HG02884 (cell line): ENCODE data around the gene CCDC80.
A peak's percentile ranks its signal among the peaks of the same experiment; 100 is the strongest.

ENCODE experiments used
- ATAC-seq: cut with Tn5 transposase; IDR thresholded peaks from one replicate; pipeline ENCODE4 v1.9.1; 2021; ENCODE audit warnings: mild to moderate bottlenecking, moderate library complexity; ENCODE audit not compliant: unreplicated experiment

CCDC80 gene

DNA sequence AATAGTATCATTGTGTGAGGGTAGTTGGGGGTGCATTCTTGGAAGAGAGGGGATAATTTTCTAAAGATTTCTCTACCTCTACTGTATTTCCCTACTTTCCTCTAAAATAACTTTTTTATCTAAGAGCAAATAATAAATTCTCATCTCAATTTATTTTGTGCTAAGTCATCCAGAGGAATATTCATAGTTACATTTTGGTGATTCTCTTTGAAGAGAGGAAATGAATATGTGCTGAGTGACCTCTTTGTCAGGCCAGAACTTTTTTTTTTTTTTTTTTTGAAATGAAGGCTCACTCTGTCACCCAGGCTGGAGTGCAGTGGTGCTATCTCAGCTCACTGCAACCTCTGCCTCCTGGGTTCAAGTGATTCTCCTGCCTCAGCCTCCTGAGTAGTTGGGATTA lies 15.1 kb upstream of the CCDC80 start:
- no peak for ATAC-seq

DNA sequence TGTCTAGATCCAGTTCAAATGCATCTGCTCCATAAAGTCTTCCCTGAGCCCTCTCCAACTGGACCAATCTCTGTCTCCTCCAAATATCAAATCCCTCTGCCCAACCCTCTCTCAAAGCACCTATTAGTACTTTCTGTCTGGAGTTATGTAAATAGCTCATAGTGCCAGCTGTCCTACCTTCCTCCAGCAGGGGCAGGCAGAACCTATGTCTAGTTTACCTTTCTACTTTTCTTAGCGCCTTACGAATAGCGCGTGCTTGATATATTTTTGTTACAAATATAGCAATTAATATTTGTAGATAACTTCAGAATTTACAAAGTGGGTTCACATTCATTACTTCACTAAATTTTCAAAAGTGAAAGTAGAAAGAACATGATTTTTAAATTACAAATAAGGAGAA lies 14.0 kb upstream of the CCDC80 start:
- no peak for ATAC-seq

DNA sequence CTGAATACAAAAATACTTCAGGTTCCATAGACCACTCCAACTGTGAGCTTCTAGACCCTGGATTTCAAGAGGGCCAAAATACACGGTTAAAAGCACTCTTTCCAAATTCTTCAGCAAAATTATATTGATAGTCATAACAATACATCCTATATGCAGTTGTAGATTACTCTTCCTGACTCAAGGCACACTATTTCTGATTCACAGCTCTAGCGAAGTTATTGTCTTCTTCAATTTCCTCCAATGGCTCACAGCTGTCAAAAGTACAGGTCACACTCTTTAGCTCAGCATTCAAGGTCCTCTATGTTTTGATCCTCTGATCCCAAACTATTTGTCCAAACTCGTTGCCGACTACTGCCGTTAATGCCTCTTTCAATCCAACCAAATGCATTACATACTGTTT lies 13.5 kb upstream of the CCDC80 start:
- ATAC-seq = no peak

DNA sequence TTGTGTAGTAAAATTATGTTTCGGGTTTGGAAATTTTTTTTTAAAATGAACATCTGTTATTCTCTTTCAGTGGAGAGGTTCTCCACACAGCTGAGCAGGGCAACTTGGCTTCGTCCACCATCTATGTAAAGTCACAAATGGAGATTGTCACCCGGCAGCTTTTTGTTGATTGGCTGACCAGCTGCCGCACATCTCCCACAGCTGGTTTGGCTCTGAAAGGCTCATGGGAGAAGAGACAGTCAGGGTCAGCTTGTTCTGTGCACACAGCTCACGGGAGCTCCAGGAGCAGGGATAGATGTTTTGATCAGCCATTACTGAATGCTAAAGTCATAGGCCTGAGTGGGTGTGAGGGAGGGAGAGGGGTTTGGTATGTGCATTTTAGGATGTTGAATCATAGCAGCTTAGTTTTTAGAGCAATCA lies 12.9 kb upstream of the CCDC80 start:
- ATAC-seq = no peak

DNA sequence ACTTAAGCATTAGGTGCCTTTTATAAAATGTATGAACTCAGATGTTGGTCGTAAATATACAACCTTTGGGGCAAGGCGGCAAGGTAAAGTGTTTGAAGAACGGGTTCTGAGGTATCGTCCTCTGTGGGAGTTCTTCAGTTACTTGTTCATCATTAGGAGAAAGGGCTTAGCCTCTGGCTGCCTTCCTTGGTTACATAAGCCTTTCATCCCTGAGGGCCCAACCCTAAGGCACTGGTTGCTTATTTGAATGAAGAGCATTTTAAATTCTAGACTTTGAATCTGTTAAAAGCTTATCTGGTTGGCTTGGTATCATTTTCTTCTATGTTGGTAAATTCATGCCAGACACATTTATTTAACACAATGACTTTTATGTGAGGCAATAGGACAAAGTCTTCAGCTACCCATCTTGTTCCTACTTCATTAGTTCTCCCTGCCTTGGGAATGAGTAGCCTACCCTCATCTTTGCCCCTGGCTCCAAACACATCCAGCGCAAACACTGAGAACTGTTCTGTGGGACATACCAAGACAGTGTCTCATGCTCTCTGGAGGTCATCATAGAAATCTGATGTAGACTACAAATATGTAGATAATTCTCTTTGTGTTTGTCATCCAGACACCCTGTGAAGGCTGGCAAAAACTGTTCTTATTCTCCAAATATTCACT lies 12.4 kb upstream of the CCDC80 start:
- no peak for ATAC-seq

DNA sequence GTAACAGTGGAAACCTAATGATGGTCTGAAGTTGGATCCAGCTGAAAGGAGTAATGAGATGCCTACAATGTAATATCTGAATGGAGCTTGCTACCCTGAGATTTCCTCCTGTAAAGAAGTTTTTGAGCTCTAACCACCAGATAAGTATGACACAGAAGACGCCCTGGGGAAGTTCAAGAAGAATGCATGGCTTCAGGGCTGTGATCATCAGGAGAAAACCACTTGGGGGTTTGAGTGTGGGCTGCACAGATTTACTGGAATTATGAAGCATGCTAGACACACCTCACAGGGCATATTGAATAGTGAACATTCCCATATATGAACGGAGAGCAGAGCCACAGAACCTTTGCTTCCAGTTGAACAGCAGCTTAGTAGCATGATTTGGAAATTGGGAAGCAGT lies 10.6 kb upstream of the CCDC80 start:
- ATAC-seq = no peak

DNA sequence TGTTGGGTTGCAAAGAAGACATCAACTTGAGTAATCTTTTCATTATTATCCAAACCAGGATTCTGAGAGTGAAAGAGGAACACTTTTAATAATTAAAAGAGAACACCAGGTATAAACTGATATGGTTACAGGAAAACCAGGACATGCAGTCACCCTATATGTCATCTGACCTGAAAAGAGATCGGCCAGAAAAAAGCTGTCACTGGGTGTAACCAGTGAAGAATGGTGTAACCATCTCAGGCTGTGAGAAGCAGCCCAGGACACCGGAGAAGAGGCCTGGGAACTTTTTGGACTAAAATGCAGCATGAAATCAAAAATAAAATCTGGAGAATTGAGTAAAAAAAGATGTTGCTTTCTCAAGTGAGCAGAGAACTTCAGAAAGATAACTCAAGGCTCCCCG lies 10.1 kb upstream of the CCDC80 start:
- no peak for ATAC-seq

DNA sequence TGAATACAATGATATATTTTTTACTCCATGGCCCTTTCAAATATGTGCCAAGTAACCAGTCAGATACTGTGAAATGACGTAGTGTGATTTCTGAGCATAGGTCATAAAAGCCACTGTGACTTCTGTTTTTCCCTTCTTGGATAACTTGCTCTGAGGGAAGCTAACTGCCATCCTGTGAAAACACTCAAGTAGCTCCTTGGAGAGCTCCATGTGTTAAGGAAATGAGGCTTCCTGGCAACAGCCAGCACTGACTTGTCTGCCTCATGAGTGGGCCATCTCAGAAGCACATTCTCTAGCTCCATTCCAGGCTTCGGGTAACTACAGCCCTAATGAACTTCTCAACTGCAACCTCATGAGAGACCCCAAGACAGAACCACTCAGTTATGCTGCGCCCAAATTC lies 9.5 kb upstream of the CCDC80 start:
- no peak for ATAC-seq

DNA sequence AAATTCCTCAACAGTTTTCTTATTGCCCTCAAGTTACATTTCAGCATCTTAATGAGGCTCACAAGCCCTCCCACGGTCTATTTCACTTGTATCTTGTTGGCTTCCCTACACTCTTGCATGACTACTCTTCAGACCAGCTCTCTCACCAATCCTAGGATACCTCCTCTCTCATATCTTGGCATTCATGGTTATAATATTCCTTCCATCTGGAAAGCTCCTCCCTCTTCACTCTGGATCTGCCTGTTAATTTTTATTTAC lies 8.5 kb upstream of the CCDC80 start:
- ATAC-seq = no peak

DNA sequence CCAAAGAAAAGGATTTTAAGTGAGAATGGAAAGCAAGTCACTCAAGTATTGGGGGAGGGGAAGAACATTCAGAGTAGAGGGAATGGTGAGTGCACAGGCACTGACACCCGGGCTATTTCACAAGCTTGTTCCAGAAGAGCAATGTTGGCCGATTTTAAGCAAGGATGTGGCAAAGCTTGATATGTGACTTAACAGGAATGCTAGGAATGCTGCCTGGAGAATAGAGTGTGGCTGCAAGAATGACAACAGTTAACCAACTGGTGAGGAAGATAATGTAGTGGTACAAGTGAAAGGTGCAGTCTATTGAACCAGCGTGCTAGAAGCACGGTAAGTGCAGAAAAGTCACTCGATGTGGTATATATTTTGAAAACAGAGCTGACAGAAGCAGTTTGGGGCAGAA lies 6.2 kb upstream of the CCDC80 start:
- ATAC-seq = no peak

DNA sequence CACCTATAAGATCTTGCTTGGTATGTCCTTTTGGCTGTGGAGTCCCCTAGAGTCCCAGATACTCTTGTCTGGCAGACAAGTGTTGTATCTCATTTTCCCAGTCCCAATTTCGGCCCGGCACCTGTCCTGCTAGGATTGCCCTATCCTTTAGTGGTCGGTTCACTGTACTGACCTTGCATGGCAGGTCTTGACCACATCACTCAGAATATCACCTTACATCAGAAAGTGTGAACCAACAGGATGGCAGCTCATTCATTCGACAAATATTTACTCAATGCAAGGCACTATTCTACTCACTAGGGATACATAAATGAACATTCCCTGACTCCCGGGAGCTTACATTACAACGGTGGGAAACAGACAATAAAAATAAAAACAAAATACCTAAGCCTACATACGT lies 5.7 kb upstream of the CCDC80 start:
- ATAC-seq = no peak

DNA sequence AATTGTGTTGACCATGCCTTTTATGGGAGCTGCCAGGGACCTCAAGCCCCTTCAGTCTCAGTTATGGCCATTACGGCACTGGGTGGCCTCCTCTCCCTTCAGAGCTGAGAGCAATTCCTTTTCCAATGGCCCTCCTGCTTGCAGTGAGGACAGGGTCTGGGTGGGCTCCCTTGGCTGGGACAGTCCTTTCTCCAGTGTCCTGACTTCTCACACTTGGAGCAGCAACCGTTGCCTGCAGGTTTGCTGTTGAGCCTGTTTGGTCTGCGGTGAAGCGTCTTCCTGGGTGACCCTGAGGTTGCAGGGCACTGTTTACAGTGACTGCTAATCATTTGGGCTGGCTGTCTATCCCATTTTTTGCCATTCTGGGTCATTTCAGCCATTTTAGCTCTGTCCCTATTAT lies 3.5 kb upstream of the CCDC80 start:
- no peak for ATAC-seq

DNA sequence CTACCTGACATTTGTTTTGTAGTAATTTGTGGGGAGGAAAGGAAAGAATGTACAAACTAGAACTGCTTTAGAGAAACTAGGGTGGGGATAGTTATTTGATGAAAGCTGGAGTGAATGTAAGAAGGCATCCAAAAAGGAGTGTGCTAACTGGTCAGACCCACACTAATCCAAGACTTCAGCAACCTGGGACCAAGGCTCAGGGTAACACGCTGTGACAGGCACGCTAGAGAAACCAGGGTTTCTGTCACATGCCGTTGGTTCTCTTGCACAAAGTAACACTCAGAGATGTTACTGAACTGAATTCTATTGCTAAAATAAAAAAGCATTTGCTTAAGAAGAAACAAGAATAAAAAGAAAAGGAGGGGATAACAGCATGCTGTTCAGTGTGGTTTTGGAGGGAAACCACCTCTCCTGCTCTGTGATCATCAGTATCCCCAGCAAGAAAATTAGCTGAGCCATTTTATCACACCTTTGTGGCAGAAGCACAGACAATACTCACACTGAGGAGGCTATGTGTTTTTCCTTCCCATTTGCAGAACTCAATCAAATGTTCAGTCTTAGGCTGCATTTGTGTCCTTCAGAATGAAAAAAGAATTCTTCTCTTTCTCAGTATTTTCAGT lies 2.8 kb upstream of the CCDC80 start:
- no peak for ATAC-seq

DNA sequence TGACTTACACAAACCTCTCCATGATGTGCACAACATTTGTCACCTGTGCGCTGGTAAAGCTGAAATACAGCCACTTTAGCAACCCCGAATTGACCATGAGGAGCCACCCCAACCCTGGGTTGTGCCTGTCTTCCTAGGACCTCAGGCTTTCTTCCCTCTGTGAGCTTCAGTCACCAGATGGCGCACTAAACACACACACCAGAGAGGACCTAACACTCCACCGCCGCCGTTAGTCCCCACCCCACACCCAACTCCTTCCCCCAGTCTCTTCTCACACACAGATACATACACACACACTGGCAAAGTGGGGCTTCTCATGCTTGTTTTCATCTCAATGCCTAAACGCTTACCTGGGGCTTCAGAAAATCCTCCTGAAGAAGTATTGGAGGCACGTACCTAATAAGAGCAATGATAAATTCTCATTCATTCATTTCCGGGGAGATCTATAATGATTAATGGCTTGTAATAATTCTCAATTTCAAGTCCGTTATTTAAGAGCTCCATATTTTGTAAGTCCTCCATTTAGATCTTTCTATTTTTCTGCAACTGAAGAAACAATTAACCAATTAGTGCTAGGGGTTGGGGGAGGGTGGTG lies 2.1 kb upstream of the CCDC80 start:
- peak; percentile 87 for ATAC-seq

DNA sequence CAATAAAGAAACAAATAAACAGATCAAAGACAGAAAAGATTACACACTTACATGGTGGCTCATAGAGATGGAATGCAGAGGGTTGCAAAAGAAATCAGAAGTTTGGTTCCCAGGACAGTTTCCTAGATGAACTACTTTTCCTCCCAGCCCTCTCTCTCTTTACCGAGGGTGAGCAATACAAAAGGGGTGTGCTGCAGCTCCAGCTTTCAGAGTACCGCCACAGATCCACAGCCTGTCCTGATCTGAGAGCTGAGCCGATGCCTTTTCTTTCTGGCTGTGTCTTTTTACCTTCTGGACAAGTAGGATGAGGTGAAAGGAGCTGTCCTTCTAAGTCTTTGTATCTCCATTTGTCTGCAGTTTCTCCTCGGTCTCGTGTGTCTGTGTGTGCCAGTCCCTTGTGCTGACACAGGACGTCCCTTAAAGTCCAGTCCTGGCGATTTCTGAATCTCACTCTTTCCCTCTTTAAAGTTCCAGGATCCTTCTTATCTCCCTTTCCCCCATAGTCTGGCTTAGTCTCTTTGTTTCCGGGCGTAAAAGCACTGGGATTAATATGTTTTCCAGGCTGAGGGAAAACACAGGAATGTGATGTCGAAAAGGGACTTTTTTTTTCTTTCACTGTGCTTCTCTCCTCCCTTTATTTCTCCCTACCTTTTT lies 540 bp downstream of the CCDC80 start:
- ATAC-seq = no peak

DNA sequence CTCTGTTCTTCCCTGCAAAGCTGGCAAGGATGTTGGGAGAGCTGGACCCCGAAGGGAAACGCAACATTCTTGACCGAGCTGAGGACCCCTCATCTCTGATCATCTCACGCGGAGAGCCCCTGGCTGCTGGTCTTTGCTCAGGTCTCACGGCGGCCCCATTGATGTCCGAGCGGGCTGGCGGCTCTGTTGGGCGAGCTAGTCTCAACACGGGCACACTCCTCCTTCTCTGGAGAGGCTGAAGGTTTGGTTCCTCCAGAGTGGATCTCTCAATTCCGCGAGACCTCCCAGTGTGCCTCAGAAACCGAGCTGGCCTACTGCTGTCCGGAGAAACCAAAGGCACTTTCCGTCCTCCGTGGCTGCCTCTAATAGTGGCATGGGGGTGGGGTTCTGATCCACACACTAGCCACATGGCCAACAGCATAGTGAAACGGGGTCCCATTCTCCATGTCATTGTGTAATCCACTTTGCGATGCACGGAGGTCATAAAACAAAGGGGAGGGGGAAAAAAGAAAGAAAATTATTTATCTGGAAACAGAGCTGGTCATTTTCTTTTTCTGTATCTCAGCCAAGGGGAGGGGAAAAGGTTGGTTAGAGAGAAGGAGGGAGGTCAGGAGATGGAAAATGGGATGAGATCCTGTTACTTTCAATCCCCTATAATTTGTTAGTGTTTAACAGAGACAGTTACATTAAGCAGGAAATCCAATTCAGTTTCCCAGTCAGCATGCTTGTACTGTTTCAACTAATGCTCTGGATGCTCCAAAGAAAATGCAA lies 1.3 kb downstream of the CCDC80 start:
- no peak for ATAC-seq

DNA sequence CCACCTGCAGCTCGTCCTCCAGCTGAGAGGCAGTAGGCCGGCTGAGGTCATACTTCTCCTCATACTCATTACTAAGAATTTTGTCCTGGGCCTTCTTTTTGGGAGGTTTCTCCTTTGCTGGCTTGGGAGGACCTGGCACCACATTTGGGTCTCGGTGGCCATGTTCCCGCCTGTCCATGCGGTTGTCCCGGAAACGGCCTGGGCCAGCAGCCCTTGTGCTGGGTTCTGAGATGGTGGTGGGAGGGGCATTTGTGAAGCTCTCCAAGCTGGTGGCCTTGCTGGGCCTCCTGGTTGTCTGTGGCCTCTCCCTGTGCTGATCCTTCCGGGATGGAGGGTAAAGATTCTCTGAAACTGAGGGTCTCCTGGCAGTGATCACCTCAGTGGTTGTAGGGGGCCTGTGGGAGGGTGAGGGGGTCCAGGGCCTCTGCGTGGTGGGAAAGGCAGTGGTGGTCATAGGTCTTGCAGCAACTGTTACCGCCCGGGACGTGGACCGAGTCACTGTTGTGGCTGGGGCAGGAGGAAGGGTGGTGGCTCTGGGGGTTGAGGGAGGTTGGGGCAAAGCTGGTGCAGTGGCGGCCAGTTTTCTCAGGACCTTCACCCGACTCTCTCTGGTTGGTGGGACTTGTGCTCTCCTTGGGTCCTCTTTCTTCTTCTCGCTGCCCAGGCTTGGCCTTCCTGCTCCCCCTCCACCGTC lies 2.5 kb downstream of the CCDC80 start:
- ATAC-seq = no peak

DNA sequence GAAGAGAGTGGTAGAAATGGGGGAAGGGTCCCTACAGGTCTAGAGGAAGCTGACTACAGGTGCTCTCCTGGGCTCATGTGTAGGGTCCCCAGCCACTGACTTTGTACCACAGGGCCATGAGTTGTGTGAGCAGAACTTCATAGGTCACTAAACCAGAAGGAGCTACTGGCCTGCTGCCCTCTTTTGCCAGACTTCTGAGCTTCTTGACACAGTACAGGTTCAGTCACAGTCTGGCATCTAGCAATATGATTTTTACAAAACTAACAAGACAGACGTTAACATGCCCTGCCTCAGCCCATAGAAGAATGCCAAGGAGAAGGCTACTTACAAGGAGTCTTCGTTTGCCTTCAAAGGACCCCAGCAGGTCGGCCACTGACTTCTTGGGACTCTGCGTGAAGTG lies 3.2 kb downstream of the CCDC80 start:
- ATAC-seq = no peak

DNA sequence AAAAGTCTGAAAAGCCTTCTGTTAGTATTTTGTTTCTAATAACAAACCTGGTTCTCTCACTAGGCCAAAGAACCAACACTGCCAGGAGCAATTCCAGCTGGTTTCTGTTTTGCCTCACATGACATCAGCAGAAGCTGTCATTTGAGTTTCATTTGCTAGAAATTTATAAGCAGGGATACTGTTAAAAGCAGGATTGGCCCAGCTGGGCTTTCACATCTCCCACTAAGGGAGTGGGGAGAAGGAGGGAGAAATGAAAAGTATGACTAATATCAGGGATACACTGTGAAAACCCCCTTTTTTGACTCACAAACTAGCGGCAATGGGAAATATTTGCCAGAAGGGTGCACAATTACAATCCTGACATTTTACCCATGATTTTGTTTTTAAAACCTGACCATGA lies 5.3 kb downstream of the CCDC80 start:
- ATAC-seq = no peak

DNA sequence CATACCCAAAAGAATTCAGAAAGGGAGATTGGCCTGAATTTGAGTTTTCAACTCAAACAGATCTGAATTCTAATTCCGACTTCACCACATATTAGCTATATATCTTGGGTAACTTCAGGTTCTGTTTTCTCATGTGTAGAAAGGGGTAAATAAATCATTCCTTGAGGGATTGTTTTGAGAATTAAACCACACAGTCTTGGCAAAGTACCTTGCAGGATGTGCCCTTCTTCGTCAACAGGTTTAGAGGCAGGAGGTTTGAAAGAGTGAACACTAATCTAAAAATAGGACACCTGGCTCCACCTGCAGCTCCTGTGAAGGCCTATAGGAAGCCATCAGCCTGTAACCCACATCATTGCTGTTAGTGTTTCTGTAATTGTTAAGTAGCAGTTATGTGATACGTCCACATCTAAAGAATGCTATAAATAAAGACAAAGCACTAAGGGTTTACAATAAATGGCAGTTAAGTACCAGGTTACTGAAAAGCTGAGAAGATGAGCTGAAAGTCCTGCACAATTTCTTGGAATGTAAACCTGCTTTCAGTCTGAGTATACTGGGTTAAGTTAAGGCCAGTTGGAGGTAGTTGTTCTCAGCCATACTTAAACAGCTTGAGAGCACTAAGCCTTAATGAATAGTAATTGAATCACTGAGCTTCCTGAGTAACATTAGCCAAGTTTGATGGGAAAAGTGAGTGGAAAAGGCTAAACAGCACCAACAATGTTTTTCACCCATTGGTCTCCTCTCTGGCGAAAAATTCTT lies 6.0 kb downstream of the CCDC80 start:
- ATAC-seq = no peak
